T-helper 2 cell (primary cell): ENCODE measurements around the gene MBNL2.

Source experiments
- DNase-seq, 5 experiments: peaks; one replicate each; pipeline versions ENCODE4 v3.0.0 to v3.0.0-alpha.2; 2012 to 2022

The MBNL2 gene

DNA sequence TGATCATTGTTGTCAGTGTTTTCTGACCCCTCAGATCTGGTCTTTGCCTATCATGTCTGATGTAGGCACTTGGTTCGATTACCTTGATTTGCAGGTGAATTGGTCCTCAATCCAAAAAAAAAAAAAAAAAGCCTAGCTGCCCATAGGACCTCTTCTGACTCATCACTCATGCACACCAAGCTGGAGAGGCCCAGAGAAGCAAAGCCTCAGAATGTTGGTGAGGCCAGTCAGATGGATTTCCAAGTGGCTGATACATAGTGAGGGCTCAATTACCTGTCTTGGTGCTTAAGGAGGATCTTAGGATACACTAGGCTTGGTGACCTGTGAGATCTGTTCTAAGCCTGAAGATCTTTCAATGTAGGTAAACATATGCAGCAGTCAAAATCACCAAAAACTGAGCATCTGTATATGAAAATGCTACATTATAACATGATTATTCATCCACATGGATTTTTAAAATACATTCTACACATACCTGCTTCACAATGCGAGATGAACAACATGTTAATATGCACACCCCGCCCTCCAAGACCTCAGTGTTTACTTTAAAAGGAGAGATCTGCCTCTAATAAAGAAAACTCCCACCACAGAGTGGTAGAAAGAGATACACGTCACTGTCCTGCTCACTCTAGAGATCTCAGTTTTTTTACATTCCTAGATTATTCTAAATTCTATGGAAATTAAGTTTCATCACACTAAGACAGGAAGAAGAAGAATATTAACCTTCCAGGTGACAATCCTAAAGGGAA, 132.0 kb downstream of the MBNL2 start:
- no peak for DNase-seq

DNA sequence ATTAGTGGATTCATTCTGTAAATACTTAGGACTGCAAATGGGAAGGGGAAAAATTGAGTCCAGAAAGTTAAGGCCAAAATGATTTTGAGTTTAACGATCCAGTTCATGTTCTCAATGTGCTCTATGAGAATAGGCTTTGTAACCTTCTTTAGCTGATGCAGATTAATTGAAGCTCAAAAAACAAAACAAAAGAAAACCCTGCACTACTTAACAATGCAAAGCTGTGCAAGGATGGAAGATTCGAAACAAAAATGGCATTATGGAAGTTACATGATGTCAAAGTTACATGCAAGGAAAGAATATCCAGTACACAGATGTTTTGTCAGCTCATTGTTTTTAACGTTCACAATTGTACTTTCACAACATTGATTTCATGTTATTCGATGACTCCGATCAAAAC, 132.7 kb downstream of the MBNL2 start:
- DNase-seq, result no peak

DNA sequence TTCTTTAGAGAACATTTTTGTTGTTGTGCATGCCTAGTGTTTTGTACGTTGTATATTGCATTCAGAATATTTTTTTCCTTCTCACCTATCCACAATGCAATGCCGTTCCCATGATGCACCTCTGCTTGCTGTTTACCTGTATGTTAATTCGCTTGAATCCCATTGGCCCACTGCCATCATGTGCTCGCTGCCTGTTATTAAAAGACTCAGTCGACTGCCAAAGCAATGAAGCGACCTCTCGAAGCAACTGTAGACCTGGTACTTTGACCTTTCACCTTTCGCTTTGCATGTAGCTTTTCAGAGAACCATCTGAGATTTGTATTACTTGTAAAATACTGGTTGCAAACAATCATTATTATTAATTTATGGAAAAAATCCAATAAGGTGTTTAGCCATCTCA, 134.5 kb downstream of the MBNL2 start:
- no peak for DNase-seq

DNA sequence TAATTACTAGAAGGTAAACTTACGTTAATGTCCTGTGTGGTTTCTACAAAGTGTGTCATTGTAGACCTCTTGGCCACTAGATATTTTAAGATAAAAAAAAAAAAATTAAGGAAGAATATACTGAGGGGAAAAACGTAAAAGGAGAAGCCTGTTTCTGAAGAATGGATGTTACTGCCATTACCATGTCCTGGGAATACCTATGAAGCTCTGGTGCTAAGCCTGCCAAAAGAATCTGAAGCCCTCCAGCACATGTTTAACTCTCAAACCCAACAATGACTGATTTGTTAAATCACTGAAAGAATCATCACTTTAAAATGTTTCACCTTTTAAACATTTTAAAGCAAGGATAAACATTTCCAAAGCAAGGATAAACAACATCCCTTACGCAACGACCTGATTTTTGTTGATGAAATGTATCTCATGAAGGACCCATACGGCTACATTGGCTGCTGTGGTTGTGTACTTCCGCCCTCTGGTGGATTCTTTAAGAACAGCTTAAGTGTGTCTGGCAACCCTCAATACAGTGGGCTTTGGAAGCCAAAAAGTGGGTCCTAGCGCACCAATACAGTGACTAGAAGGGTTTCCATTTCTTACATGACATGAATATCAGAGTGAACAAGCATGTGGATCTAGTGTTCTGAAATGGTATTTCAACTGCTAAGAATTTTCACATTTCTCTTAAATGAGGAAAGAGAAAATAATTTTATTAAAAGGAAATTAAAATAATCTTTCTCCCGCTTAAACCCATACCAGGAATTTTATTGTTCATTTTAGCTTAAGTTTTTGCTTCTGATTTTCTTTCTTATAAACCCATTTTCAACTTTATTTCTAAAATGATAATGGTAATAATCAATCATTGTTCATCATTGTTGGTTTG, 137.3 kb downstream of the MBNL2 start:
- peak in 3 of 5 experiments; percentile 20 to 68 (median 23) for DNase-seq

DNA sequence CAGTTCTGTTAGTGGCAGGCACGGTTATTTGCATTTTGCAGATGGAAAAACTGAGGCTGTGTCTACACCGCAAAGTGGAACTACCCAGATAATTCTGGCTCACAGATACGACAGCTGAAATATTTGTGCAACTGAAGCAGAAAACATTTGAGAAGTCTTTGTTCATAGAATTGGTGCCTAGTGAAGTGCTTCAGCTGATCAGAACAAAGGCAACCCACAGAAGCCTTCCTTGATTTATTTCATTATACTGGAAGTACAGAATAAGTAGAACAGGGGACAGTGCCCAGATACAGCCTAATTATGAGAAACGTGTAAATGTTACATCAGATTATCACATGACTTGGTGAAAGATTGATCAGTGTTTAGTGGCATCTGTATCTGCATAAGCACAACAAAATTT, 138.5 kb downstream of the MBNL2 start:
- no peak for DNase-seq

DNA sequence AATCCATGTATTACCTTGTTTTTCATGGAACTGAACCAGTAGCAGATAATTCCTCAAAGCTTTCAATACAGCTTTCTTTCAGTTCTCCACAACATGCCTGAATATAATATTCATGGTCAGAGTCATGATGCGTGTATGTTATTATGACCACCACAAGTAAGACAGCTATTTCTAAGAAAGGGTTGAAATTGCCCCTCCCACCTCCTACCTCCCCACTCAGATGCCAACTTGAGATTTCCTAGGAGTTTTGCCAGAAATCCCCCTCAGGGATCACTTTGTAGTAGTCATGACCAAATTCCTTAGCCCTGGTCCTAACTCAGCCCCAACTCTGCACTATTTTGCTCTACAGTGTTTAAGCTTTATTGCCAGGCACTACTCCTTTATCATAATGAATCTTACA, 141.9 kb downstream of the MBNL2 start:
- DNase-seq, result no peak

DNA sequence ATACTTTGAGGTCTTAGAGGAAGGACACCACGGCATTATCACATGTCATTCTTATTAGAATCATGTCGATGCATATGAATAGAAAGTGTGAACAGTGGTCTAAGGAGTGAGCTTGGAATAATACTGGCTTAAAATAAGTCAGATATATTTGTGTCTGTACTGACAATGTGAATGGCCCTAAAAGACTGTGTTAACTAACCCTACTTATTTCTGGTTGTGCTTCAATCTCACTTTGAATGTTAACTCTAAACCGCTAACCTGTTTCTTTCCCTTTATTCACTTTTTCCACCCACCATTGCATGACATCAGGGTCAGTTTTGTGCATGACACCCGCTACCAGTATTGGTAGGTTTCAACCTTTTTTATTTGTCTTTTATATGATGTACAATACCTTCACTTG, 142.7 kb downstream of the MBNL2 start:
- DNase-seq, result no peak

DNA sequence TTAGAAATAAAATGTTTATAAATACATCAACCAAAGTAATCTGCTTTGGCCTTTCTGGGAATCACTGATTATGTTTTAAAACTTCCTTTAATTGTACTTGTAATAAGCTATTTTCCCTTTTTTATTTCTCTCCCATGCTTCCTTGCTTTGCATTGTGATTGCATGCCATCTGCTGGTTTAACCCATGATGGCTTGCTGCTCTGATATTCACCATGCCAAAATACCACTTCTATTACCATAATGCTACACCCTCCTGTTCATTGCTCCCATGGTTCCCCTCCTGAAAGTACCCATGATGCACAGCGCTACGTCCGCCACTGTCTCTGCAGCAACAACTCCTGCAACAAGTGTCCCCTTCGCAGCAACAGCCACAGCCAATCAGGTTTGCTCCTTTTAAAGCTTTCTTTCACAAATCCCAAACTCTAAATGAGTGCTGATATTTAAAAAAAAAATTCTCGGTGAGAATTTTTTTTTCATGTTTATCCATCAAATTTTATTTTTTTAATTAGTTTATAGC, 144.1 kb downstream of the MBNL2 start:
- no peak for DNase-seq

DNA sequence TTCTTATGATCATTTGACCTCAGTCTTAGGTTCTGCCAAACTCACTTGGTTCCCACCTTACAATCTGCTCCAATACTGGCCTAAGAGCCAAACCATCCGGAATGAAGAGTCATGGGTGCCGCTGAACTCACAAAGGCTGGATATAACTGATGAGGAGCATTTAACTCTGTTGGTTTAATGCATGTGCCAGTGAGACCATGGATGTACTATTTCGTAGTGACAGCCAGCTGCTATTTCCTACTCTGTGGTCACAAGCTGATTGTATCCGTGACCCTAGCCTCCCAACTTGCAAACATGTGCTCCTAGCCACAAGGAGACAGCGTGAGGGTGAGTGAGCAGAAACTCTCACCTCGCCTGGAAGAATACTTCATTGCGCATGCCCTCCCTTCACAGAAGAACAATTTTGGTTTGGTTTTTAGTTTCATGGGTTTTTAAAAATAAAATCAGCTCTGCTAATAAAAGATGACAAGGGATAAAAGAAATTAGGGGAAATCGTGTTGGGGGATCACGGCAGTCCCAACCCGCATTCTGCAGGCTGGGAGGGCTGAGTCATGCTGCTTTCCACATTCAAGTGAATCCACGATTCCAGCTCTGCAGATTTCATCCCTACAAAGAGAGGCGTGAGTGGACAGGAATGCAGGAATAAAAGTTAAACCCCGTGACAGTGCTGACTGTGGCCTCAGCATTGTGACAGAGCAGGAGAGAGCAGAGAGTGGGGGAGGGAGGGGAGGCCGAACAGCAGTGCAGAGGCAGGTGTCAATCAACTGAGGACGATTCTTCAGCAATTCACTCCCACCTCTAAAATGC, 145.1 kb downstream of the MBNL2 start:
- DNase-seq, result no peak

DNA sequence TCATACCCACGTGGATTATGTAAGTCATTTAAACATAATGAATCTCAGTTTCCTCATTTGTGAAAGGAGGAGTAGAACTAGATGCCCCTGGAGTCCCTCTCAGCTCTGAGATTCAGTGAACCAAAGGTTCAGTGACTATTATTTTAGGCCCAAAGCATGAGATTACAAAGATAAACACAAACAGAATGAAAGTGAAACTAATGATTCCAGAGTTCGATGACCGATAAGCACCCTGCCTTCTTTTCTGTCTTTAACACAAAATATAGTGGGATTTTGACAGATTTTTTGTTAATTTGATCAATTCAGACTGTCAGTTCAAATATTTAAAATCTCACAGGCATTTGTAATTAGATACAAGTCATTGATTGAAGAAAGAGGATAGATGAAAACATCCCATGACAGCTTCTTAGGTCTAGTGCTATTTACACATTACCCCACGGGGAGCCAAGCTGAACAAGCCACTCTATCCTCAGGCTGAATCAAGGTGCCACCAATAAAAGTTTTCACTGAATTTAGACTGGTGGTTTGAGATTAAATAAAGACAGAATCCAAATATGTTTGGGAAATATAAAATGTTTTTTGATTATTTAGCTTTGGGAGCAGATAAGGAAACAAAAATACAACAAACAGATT, 147.2 kb downstream of the MBNL2 start:
- peak in 1 of 5 experiments; percentile 32 for DNase-seq

DNA sequence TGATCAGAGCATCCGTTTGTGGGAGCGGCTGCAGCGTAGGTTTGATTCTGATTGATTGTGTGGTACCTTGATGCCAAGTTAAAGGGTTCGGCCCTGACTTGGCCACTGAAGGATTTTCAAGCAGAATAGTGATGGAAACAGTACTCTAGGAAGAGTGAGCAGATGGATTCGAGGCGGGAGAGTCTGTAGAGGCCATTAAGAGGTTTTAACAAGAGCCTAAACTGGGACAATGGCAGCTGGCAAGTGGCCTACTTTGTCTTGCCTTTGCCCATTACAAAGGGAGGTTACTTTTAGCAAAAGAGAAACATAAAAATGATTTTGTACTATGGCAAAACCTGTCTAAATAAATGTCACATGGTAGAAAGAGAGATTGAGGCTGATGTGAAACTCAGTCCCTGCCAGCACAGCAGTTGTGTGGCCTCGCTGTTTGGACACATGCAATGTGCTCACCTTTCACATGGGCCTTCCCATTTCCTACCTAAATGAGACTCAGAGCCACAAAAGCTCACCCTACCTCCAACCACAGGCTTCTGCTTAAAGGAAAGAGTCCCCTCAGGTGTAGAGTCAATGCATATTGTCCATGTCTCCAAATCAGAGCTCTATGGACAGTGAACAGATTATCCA, 149.5 kb downstream of the MBNL2 start:
- DNase-seq, result no peak

DNA sequence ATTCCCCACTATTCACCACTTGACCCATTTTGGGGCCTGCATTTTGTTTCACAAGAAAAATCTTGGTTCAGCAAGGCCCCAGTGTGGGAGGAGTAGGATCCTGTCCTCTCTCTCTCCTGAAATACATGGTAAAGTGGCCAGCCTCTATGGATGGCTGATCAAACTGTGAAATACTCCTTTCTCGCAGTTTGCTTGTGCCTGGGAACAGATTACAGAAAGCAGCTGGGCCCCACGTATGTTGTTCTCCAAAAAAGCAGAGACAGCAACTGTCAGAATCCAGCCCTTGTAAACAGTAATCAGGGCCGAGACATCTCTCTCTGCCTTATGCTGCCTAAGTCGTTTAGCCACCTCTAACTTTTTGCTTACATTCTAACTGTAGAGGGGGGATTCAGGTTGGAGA, 150.8 kb downstream of the MBNL2 start:
- DNase-seq, result no peak

DNA sequence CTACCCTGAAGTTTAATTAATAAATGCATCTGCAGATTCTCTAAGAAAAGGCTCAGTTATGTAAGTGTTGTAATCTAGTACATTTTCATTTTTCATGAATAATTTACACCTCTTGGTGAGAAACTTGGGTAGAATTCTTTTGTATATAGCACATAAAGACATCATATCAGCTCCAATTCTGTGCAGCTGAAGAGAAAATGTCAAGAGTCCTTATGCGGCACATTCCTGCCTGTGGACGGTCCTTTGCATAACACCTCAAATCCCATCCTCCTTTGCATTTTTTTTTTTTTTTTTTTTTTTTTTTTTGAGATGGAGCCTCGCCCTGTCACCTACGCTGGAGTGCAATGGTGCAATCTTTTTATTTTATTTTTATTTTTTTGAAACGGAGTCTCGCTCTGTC, 151.7 kb downstream of the MBNL2 start:
- no peak for DNase-seq

DNA sequence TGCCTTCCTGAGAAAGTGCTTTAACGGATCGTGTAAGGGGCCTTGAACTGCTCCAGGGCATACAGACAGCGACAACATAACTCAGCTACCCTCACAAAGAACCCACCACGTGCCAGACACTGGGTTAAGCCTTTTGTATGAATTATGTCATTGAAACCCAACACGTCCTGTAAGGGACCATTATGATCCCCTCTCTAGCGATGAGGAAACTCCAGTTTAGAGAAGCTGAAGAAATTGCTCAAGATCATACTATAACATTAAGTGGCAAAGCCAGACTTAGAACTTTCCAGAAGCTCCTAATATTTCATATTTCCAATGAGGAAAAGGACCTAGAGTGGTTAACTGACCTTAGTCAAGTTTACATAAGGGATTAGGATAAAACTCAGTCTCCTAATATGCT, 154.8 kb downstream of the MBNL2 start:
- DNase-seq, result no peak

DNA sequence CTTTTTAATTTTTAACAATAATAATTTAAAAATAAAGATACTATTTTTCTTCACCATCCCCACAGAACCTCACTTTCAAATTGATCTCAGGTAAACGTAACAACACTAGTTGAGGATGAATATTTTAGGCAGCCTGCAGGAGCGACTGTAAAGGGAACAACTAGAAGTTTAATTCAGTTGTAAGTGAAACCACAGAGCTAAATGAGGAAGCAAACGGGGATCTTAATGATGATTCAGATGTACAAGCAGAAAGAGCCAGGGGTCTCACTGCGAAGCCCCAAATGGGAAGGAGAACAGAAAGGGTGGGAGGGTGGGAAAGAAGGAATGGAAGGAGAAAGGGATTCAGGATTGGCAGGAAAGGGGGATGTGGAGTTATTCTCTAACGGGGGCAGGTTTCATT, 157.3 kb downstream of the MBNL2 start:
- DNase-seq, result no peak

DNA sequence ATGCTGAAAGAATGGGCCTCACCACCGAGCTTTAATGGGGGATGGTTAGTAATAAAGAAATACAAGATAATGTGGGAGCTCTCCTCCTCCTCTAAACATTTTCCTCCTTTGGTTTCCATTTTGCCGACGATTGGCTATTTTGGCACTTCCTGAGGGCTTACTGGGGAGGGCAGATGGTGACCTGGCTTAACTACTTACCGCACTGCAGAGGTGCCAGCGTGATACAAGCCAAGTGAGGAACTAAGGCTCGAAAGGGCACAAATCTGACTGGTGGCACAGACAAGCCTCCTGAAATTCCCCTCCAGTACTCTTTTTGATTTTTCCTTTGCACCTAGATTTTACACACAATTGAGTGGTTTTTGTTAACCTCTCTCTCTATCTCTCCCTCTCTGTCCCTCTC, 158.6 kb downstream of the MBNL2 start:
- DNase-seq, result no peak

DNA sequence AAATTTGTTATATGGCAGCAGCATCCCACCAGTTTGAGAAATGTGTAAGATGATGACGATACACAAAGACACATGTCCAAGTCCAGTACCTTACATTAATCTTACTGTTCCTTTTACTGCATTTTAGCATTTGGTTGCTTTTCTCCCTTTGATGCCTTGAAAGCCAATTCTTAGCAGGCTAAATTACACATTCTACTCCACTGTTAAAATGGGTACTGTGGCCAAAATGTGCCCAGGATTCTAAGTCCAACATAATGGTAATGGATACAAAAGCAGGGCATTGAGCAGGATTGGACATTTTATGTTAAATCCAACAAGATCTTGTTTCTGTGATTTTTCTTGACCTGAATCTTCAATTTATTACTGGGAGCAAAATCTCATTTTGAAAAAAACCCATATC, 159.1 kb downstream of the MBNL2 start:
- no peak for DNase-seq

DNA sequence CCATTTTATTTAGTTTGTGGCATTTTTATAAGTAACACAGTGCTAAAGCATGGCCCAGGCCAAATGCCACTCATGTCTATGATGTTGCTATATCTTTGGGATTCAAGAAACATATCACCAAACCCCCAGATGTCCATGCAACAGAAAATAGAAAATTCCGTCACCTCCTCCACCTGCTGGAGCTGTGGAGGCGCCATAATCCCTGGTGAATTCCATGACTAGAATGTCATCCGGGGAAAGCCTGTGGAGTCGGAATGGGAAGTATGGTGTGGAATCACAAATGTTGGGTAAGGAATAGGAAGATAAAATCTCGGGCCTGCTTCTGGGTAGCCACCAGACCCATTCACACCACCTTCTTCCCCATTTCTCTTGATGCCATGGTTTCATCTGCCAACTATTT, 160.1 kb downstream of the MBNL2 start:
- DNase-seq, result no peak

DNA sequence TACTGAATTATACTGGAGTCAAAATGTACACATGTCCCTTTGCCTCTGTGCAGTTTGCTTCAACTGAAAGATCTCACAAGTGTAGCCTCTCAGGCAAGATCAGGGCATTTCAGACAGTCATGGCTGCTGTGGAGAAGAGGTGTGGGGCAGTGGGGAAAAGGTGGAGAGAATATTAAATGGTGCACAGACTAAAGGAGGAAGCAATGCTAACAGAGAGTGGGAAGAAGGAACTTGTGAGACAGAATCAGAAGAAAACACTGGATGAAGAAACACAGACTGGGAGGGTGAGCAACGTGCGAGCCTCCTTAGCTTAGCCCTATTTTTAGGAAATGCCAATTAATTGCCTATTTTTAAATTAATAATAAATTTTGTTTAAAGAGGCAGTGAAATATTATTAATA, 162.2 kb downstream of the MBNL2 start:
- DNase-seq, result no peak

DNA sequence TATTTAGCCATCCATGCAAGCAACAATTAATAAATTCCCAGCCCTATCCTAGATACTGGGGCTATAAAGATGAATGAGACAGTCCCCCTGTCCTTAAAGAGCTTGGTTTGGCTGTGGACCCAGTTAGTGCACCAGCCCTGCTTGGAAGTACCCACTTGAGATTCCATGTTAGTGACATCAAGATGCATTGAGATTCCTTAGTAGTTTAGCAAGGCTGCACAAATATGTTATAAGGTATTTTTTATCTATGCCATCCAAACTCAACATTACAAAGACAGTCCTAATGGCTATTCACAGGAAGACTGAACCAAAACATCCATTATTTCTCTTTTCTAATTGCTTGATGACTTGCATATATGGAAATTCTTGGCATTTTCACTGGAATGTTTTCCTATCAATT, 163.0 kb downstream of the MBNL2 start:
- no peak for DNase-seq

DNA sequence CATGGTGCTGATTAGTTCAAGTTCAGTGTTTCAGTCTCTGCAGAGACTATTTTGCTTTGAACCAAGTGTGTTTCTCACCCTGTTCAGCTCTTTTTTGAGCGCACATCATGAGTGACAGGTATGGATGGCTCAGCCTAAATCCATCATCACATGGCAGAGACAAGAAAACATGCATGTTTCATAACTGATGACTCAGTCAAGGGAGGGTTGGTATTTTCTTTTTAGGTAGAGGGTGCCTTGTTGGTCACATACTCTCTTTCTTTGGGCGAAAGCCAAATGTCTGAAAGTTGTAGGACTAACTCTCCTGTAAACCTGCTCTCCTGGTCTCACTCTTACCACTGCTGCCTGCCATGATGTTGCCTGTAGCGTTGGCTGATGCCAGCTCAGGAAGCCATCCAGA, 163.7 kb downstream of the MBNL2 start:
- DNase-seq, result no peak
